ENCODE data around the gene FCER1G.

Gene FCER1G

DNA sequence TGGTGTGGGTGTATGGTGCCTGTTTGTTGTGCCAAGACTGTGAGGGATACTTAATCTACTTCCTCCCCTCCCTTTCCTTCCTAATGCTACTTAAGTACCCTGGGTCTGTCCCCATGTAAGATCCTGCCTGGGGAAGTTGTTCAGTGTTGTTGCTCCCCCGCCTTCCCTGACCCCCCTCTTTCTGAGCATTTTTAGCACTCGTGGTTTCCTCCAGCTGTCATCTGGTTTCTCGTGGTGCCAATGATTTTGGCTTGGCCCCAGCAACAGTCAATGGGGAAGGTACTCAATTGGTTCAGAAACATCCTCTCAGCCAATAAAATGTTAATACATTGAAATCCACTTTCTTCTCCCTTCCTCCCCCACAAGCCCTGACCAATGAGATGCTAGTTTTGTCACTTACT is 29.8 kb upstream of the FCER1G start:
- peak; percentile 19 for DNase-seq
- in situ Hi-C loops (cut with HindIII; ENCODE audit: low pct_ligation_motif_present, low pct_unique_long_range_greater_than_20kb, low sequenced_read_pairs), result no loop called here

DNA sequence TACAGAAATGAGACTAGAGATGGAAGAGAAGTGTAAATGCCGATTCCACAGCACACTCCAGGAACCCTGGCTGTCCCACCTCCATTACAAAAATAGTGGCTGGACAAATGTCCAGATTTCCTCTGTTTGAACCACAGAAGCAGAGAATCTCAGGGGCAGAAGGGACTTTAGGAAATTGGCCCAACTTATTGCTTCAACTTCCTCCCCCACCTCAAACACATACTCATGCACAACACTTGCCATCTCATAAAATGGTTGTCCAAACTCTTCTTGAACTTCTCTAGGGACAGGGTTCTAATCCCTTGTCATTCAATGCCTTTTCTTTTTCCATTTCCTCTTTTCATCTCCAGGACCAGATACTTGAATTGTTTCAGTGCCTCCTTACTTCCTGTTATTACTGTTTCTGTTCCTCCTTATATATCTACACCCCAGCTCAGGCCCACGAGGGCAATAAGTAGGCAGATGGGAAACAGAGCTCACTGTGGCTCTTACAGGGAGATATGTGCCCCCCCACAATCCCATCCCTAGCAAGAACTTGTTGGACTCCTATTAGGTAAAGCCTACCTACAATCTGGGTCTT is 29.3 kb upstream of the FCER1G start:
- in situ Hi-C loops (cut with HindIII; ENCODE audit: low pct_ligation_motif_present, low pct_unique_long_range_greater_than_20kb, low sequenced_read_pairs), result no loop called here

DNA sequence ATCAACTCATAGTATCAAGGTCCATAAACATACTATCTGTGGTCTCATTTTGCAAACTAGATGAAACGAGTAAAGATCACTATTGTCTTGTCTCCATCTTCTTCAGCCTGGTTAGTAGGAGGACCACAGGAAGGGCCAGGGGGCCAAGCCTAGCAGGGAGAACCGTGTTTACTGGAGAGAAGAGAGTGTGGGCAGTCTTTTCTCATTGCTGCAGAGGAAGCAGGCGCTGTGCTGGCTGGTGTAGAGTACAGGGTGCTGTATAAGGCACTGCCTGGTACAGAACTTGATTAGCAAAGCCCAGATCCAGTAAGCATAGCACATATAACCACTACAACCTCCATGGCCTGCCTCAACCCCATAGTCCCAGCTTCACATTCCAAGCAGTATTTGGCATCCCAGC is 27.8 kb upstream of the FCER1G start:
- in situ Hi-C loops (cut with HindIII; ENCODE audit: low pct_ligation_motif_present, low pct_unique_long_range_greater_than_20kb, low sequenced_read_pairs), result no loop called here
- no peak for DNase-seq

More for the DNA sequence above, 29.3 kb upstream of the FCER1G start:
- DNase-seq, result no peak

DNA sequence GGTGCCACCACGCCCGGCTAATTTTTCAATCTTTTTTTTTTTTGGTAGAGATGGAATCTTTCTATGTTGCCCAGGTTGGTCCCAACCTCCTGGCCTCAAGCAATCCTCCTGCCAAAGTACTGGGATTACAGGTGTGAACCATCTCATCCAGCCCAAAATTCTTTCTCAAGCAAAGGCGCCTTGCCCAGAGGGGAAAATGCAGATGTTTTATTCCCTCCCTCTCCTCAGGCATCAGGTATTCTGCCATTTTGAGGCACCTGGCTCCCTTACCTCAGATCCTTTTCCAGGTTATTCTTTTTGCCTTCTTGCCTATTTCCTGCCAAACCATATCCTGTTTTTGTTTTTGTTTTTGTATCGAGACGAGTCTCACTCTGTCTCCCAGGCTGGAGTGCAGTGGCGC is 26.7 kb upstream of the FCER1G start:
- in situ Hi-C loops (cut with HindIII; ENCODE audit: low pct_ligation_motif_present, low pct_unique_long_range_greater_than_20kb, low sequenced_read_pairs), result no loop called here

DNA sequence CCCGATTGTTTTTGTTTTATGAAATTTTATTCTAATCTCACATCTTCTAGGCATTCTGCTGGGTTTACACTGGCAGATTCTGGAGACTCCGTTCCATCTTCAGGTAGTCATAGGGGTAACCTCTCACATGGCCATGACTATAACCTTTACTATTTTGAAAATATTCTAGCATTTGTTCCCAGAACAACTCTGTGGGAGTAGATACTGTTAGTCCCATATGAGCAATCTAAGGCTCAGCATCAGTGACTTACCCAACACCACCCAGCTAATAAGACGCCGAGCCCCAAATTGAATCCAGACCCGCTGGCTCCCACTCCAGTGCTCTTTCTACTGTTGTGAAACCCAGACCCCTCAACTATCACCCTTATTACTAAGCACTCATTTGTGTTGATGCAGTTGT is 26.1 kb upstream of the FCER1G start:
- no peak for DNase-seq
- in situ Hi-C loops (cut with HindIII; ENCODE audit: low pct_ligation_motif_present, low pct_unique_long_range_greater_than_20kb, low sequenced_read_pairs), result no loop called here

More for the DNA sequence above, 26.7 kb upstream of the FCER1G start:
- DNase-seq, result no peak

DNA sequence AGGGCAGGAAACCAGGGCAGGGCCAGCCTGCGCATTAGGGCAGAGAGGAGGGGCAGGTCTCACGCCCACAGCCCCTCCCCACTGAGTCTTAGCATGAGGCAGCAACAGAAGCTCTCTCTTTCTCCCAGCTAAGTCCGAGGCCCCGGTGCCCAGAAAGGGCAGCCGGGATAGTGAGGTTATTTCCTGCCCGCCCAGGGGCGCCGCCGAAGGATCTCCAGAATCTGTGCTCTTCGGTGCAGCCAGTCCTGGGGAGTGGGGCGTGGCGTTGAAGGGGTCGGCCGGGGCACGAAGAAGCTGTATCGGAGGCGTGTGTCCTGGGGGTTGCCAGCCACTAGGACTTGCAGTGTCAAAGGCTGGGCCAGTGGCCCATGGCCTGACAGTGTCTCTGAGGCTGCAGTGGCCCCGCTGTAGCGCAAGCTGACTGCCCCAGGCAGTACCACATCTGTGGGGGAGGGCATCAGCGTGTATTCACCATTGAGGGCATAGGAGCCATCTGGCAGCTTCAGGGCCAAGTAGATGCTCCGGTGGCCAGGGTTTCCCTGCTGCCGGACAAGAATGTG is 24.1 kb upstream of the FCER1G start:
- no peak for DNase-seq
- in situ Hi-C loops (cut with HindIII; ENCODE audit: low pct_ligation_motif_present, low pct_unique_long_range_greater_than_20kb, low sequenced_read_pairs), result no loop called here

DNA sequence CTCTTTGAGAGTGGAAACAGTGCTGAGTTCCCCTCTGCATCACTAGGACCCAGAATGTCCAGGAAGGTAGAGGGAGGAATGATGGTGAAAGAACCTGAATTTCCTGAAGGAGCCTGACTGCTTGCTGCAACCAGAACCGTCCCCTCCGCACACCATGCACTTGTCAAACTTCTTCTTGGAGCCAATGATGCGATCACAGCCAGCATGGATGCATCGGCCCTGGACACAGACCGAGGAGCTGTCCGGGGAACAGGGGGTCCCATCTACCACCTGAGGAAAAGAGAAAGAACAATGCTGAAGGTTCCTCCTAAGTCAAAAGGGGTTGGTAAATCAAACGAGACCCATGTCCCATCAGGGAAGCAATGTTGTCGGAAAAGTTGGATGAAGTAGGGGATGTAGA is 23.1 kb upstream of the FCER1G start:
- in situ Hi-C loops (cut with HindIII; ENCODE audit: low pct_ligation_motif_present, low pct_unique_long_range_greater_than_20kb, low sequenced_read_pairs), result no loop called here
- DNase-seq, result no peak

DNA sequence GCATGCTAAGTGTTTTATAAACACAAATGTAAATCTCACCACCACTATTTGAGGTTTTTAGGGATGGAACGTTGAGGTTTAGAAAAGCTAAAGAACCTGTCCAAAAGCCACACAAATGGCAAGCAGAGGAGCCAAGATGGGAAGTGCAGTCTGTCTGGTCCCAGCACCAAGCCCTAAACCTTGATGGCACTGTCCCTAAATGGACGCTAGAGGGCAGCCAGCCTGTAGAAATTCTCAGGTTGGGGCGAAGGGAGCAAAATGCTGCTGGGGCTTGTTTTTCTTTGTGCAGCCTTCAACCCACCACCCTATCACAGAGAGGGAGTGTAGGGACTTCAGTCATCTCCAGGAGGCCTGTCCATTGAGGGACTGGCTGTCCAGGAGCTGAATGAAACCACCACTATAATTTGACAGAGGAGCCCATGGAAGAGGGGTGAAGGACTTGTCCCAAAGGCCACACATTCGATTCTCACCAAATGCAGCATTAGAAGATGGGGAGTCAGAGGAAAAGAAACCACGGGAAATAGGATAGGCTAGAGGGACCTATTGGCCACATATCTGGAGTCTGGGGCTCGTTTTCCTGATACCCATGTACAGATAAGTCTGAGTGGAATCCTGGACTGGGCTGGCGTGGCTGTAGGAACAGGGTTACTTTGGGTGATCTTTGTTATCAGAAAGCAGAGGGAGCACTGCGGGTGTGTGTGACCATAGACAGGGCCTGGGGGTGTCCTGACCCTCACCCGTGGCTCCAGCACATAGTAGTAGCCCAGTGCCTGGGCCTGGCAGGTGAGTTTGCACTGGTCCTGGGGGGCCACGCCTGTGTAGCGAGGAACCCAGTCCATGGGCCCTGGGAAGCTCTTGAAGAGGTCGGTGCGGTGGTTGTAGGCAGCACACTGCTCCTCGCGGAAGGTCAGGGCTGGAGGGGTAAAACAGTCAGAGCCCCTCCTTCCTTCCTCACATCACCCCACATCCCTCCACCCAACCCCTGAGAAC is 22.3 kb upstream of the FCER1G start:
- DNase-seq, result peak; percentile 74
- in situ Hi-C loops (cut with HindIII; ENCODE audit: low pct_ligation_motif_present, low pct_unique_long_range_greater_than_20kb, low sequenced_read_pairs), result no loop called here

DNA sequence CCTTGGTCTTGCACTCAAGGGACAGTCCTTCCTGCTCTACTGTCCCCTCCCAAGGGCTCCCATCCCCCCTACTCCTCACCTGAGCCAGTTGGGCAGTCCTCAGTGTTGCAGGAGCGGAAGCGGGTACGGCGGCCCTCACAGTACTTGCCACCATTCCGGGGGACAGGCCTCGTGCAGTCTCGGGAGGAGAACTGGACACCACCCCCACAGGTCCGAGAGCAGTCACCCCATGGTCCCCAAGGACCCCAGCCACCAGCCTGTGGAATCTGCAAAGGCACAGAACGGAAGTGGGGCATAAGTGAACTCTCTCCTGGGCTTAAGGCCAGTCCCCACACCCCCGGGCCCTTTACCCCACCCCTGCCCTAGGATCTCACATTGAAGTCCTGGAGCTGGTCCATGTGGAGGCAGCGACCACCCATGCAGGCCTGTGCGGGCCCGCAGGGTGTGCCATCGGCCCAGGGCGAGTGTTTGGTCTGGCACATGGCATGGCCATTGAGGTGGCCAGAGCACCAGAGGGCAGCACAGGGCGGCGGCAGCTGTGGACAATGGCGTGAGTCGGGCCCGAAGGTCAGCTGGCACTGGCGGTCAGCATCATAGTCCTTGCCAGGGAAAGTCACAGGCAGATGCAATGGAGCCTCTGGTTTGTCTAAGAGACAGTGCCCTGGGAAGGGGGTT is 21.4 kb upstream of the FCER1G start:
- DNase-seq, result no peak
- in situ Hi-C loops (cut with HindIII; ENCODE audit: low pct_ligation_motif_present, low pct_unique_long_range_greater_than_20kb, low sequenced_read_pairs), result no loop called here

DNA sequence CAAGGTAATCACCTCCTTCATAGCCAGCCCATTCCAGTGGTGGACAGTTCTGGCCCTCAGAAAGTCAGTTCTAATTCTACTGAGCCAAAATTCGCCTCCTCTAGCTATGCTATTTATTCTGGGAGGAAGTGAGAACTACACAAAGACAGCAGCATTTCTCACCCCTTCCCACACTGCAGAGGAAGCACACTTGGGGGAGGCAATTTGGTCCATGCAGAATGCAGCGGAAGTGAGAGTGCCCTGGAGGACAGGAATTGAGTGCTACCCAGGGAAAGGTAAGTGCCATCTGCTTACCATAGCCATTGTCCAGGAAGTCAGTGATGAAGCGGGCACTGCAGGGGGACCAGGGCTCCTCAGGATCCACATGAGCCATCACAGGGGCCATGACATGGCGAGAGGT is 19.9 kb upstream of the FCER1G start:
- no peak for DNase-seq
- in situ Hi-C loops (cut with HindIII; ENCODE audit: low pct_ligation_motif_present, low pct_unique_long_range_greater_than_20kb, low sequenced_read_pairs), result no loop called here

DNA sequence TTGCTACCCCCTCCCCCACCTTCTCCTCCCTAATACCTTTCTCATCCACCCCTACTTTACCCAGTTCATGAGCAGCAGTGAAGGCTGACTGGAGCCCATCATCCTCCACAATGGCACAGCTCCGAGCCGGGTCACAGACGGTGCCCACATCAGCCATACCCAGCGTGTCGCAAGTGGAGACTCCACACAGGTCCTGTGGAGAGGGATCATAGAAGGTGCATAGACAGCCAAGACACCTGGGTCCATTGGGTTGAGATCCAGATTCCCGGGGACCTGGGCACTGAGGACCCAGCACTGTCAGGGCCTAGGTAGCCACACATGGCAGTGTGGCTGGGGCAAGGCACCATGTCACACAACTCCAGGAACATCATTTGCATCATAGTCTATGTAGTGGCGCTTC is 19.0 kb upstream of the FCER1G start:
- in situ Hi-C loops (cut with HindIII; ENCODE audit: low pct_ligation_motif_present, low pct_unique_long_range_greater_than_20kb, low sequenced_read_pairs), result no loop called here
- no peak for DNase-seq

DNA sequence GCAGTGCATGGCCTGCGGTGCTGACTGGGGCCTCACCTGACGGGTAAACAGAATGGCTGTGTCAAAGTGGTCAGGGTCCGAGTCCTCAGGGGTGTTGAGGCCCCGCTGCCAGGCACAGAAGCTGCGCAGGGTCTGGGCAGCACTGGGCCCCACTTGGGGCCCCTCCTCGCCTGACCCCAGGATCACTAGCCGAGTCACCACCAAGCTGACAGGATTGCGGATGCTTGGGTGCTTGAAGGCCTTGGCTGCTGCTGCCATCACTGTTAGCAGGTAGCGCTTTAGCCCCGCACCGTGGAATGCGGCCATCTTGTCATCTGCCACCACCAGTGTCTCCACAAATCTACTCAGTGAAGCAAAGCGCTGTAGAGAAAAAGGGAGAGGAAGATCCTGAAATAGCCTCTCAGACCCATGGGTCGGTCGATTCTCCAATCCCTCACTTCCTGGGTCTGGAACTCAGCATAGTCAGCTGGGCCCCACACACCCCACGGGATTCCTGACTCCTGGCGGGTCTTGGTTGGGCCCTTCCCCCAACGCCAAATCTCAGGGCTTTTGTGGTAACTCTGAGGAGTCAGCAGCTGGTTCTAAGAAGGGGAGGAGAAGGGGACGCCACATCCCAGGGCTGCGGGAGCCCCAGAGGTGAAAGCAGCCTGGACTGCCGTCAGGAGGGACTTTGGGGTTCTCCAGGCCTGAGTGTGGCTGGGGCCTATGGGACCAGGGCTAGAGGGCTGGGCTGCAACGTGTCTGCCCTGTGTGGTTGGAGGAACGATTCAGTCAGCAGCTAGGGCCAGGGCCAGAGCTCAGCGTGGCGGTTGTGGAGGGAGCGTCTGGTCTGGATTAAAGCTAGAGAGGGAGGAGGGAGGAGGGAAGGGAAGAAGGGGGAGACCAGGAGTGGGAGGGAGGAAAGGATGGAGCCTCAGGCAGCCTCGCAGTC is 18.3 kb upstream of the FCER1G start:
- in situ Hi-C loops (cut with HindIII; ENCODE audit: low pct_ligation_motif_present, low pct_unique_long_range_greater_than_20kb, low sequenced_read_pairs), result no loop called here
- no peak for DNase-seq

DNA sequence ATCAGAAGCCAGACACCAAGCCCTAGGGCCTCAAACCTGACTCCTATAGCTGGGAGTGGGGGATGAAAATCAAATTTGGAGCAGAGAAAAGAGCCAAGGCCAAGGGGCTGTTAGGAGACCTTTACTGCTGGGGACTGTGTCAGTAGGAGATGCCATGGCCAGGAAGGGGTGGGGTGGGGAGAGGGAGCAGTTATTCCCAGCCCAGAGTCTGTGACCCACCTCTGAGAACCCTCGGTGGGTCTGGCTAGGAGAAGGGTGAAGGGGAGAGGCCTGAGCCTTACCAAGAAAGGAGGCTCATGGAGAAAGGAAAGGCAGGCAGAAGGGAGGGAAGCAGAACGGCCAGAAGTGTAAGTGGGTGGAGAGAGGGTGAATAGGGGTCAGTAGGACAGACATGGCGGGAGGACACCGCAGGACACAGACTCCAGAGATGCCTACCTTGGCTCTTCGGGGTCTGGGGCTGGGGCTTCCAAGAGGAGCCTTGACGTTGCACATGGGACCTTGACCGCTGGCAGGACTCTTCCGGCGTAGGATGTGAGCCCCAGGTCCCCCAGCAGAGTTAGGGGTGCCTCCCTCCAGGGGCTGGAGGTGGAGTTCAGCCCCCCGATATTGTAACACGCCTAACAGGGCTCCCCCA is 17.4 kb upstream of the FCER1G start:
- in situ Hi-C loops (cut with HindIII; ENCODE audit: low pct_ligation_motif_present, low pct_unique_long_range_greater_than_20kb, low sequenced_read_pairs), result no loop called here

DNA sequence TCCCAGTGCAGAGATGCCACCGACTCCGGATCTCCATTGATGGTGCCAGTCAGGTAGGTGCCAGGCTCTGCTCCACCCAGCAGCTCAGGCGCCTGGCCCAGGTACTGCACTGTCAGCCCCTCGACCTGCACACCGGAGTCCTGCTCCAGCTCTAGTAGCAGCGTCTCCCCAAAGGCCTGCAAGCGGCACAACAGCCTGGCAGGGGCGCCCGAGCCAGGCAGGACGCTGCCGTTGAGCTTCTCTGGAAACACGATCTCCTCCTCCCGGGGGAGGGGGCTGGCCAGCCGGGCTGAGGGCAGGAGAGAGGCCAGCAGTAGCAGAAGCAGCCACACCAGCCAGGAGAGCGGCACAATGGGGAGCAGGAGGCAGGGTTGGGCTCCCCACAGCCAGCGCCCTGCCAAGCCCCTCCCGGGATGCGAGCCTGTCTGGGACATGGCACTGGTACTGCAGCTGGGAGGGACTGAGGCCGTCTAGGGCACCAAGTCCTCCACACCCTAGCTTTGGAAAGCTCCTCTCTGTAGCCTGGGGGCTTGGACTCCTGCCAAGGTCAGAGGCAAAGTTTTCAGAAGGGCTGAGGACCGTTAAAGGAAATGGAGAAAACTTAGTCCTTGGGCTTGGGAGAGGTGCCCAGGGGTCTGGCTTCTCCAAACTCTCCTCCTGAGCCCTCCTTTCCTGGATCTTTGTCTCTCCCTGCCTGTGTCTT is 16.8 kb upstream of the FCER1G start:
- DNase-seq, result no peak
- in situ Hi-C loops (cut with HindIII; ENCODE audit: low pct_ligation_motif_present, low pct_unique_long_range_greater_than_20kb, low sequenced_read_pairs), result no loop called here

More for the DNA sequence above, 17.4 kb upstream of the FCER1G start:
- DNase-seq, result no peak

DNA sequence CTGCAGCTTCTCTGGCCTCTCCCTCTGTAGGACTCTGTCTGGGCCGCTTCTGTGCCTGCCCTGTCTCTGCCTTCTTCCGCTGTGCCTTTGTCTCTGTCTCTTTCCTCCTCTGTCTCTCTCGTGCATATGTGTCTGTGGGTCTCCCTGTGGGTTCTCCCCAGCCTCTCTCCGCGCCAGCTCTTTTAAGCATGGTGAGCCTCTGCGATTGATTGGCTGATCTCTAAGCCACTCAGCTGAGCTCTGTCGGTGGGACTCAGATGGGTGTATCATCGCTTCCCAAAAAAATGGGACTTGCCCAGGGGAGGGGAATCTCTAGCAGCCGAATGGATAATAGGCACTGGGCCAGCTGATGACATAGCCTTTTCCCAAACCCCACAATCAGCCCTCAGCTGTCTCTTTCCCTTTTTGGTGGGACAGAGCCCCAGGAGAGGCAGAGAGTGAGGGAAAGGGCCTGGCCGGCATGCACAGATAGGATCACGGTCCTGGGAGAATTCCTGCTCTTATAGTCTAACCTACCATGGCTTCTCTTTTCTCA is 16.1 kb upstream of the FCER1G start, which contains the start of gene ADAMTS4:
ADAMTS4 (minus strand) TSS at position 158 of the 535 bp plus-strand sequence. CDS start 427 bp downstream, outside the sequence.
- no peak for DNase-seq
- in situ Hi-C loops (cut with HindIII; ENCODE audit: low pct_ligation_motif_present, low pct_unique_long_range_greater_than_20kb, low sequenced_read_pairs), result no loop called here

DNA sequence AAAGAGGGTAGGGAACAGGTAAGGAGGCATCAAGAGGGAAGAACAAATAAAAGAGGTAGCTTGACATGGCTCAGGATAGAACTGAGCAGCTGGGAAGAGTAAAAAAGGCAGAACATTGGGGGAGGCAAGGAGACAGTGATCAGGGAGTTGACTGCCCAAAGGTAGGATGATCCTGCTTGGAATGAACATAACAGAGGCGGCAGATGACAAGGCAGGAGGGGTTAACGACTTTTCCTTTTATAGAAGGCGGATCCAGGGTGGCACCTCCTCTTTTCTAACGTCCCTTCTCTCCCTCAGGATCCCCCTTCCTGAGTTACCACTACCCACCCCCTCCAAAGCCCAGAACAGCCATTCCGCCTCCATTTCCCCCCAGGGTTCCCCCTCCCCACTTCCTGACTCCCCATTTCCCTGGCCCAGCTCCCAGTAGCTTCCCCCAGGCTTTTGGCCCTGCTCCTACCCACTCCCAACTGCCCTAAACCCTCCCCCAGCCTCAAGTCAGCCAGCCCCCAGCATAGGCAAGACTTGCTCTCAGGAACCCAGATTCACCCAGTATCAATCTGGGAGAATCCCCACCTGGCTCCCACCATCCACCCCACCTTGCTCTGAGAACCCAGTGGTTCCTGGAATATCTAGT is 15.5 kb upstream of the FCER1G start:
- DNase-seq, result no peak
- in situ Hi-C loops (cut with HindIII; ENCODE audit: low pct_ligation_motif_present, low pct_unique_long_range_greater_than_20kb, low sequenced_read_pairs), result loop anchor here (25.0 kb wide), 1 partner anchor 113 kb away; the partner anchor contains the start of genes MPZ and SDHC

Measured in ACHN (cell line).